HAP-1 (cell line): ENCODE data around the gene SGSH.

Source experiments
- DNase-seq, 2 experiments: peaks; one replicate each; pipeline ENCODE4 v3.0.0-alpha.2; 2016 to 2020; ENCODE audit warnings: low spot score in 2 of 2
- H3K27me3 ChIP-seq: fragments of 250-450 bp; sonication (Bioruptor Pico); 2 replicates; pipeline ENCODE4 v1.5.1; 2020; ENCODE audit warnings: low read depth, mild to moderate bottlenecking, moderate library complexity
- H3K36me3 ChIP-seq: fragments of 250-450 bp; sonication (Bioruptor Pico); replicated peaks from 2 replicates; pipeline ENCODE4 v1.5.1; 2020; ENCODE audit warnings: mild to moderate bottlenecking
- H3K4me1 ChIP-seq: fragments of 250-450 bp; sonication (Bioruptor Pico); 2 replicates; pipeline ENCODE4 v1.5.1; 2020; ENCODE audit warnings: mild to moderate bottlenecking
- H3K4me3 ChIP-seq: fragments of 250-450 bp; sonication (Bioruptor Pico); 2 replicates; pipeline ENCODE4 v1.5.1; 2020; ENCODE audit warnings: mild to moderate bottlenecking, moderate library complexity
- H3K9me3 ChIP-seq: fragments of 250-450 bp; sonication (Bioruptor Pico); 2 replicates; pipeline ENCODE4 v1.5.1; 2020; ENCODE audit warnings: mild to moderate bottlenecking, moderate library complexity
- in situ Hi-C: fragments of 300-500 bp; cut with MboI; formaldehyde crosslinking; loops from 3 replicates; pipeline ENCODE4 v1.14.3; 2020; ENCODE audit warnings: low sequenced_read_pairs, inconsistent platforms, mixed read lengths

SGSH gene

DNA sequence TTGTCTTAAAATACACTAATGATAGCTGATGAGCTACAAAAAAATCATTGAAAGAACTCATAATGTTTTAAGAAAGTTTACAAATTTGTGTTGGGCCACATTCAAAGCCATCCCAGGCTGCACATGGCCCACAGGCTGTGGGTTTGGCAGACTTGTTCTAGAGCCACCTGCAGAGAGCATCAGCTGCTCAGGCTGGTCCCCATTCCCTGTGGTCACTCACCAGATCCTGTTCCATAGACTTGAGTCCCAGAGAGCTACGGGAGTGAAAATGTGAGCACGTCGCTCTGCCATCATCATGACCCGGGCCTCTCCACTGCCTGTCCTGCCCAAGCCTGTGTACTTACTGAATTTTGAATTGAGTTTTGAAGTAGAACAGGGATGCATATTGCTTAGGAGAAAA is 7.0 kb upstream of the SGSH start:
- no peak for DNase-seq
- Histone ChIP-seq H3K4me1 (no peaks in the 10 kb centered on the region), H3K36me3 (no peaks in the 10 kb centered on the region; the same call in none of the 2 replicates), H3K4me3 (no peak overlapping the region), H3K27me3 (no peaks in the 10 kb centered on the region), H3K9me3 (no peaks in the 10 kb centered on the region; the same call in 1 of the 2 replicates)
- in situ Hi-C loops = no loop called here

DNA sequence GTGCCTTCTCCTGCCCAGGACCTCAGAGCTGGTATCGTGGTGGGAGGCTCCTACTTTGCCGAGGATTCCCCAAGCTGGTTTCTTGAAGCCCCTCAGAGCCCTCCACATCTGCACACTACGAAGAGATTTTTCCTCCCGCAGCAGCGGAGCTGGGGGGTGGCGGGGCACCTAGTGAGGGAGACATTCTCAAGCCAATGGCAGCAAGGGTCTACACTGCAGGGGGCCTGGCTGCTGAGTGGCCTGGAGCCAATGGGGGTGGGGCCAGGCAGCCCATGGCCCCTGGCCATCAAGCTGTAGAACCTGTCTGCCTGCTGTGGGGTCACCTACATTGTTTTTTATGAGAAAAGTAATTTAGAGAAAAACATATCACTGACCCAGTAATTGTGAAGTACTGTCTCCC is 5.1 kb upstream of the SGSH start:
- H3K4me1 ChIP-seq = peaks cover 3% of the 10 kb centered on the region
- no peaks in the 10 kb centered on the region; the same call in none of the 2 replicates for H3K36me3 ChIP-seq
- no peaks in the 10 kb centered on the region for H3K27me3 ChIP-seq
- in situ Hi-C loops = no loop called here
- no peak for DNase-seq
- no peaks in the 10 kb centered on the region for H3K9me3 ChIP-seq
- H3K4me3 ChIP-seq = no peak overlapping the region

DNA sequence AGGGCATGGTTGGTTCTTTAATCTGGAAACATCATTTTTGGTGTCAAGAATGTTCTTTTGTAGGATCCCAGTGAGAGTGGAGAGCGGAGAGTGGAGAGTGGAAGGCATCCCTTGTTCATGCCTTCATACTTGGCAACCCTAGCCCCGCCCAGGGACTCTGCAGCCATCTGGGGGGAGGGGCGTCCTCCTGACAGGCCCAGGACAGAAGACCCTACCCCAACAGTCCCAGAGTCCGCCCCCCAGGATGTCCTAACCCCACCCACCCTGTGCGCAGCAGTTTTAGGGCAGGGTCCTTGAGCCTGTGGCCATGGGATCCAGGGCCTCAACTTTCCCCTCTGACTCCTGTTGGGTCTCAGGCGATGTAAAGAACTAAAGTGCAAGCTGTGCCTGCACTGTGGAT is 4.5 kb upstream of the SGSH start:
- in situ Hi-C loops = no loop called here
- Histone ChIP-seq H3K4me1 (peaks cover 3% of the 10 kb centered on the region), H3K4me3 (no peak overlapping the region), H3K27me3 (no peaks in the 10 kb centered on the region), H3K36me3 (no peaks in the 10 kb centered on the region; the same call in none of the 2 replicates), H3K9me3 (no peaks in the 10 kb centered on the region)
- DNase-seq = no peak

DNA sequence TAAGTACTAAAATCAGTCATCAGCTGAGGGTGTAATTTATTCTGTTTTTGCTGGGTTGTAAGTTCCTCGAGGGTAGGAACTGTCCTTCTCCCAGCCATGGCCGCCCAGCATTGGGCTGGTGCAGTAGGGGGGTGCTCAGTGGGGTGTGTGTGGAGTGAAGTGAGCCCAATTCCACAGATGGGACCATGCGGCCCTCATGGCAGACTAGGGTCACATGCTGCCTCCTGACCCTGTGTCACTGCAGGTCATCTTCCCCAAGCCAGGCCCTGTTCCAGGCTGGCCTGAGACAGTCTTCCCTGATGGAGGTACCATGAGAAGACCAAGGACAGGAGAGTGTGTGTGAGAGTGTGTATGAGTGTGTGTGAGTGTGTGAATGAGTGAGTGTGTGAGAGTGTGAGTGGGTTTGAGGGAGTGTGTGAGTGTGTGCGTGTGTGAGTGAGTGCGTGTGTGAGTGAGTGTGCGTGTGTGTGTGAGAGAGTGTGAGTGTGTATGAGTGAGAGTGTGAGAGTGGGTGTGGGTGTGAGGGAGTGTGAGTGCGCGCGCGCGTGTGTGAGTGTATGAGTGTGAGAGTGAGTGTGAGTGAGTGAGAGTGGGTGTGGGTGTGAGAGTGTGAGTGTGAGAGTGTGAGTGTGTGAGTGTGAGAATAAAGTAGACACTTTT is 3.8 kb upstream of the SGSH start:
- no peak overlapping the region for H3K4me3 ChIP-seq
- peaks cover 6% of the 10 kb centered on the region for H3K4me1 ChIP-seq
- in situ Hi-C loops = no loop called here

DNA sequence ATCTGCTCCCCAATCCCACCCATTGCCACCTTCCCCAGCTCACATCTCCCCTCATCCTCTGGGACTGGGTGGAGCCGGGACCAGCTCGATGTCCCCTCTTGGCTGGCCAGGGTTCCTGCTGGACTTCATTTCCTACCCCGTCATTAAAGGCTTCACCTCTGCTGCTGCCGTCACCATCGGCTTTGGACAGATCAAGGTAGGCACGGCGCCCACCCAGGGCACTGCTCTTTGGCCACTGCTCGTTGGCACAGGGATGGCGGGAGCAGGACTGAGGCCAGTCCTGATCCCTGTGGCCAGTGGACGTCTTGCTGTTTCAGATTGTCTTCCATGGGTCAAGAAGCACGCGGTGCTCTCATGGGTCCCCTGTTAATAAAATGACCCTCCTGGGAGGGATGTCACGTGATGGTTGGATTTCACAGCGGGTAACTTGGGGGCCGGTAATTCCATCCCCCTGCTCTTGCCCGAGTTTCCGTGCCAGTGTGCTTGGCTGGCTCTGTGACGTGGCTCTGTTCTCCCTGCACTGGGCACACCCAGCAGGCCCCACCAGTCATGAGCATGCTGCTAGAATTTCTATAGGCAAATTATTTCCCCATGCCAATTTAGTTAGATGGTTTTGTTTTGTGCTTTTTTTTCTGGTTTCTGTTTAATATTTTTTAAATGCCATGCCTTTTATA is 3.1 kb upstream of the SGSH start:
- in situ Hi-C loops = no loop called here
- Histone ChIP-seq H3K27me3 (no peaks in the 10 kb centered on the region), H3K4me1 (peaks cover 6% of the 10 kb centered on the region), H3K4me3 (no peak overlapping the region), H3K36me3 (peaks cover 5% of the 10 kb centered on the region), H3K9me3 (no peaks in the 10 kb centered on the region)
- no peak for DNase-seq

More for the DNA sequence above, 3.8 kb upstream of the SGSH start:
- Histone ChIP-seq H3K27me3 (no peaks in the 10 kb centered on the region), H3K36me3 (no peaks in the 10 kb centered on the region; the same call in none of the 2 replicates), H3K9me3 (no peaks in the 10 kb centered on the region)
- DNase-seq = no peak

DNA sequence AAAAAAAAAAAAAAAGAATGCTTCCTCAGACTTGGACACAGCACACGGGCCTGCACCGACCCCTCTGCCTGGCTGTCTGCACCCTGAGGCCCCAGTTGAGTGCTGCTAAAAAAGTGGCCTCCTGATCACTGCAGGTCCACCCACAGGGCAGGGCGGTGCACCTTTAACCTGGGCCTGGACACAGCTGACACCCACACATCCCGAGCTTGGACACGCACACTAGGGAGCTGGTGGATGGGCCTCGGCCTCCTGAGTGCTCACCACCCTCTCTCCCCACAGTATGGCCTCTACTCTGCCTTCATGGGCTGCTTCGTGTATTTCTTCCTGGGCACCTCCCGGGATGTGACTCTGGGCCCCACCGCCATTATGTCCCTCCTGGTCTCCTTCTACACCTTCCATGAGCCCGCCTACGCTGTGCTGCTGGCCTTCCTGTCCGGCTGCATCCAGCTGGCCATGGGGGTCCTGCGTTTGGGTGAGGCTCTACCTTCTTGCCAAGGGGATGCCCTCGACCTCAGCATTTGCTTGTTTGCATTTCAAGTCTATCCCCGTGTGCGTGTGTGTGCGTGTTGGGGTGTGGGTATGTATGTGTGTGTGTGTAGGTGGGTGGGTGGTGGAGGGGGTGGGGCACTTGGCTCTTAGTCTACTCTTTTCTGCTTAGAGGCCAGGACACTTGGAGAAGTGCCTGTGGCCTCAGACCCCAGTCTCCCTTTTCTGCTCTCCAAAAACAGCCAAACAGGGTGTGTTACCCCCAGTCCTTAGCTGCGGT is 2.4 kb upstream of the SGSH start:
- in situ Hi-C loops = no loop called here
- Histone ChIP-seq H3K36me3 (peaks cover 6% of the 10 kb centered on the region), H3K4me1 (peaks cover 6% of the 10 kb centered on the region)

DNA sequence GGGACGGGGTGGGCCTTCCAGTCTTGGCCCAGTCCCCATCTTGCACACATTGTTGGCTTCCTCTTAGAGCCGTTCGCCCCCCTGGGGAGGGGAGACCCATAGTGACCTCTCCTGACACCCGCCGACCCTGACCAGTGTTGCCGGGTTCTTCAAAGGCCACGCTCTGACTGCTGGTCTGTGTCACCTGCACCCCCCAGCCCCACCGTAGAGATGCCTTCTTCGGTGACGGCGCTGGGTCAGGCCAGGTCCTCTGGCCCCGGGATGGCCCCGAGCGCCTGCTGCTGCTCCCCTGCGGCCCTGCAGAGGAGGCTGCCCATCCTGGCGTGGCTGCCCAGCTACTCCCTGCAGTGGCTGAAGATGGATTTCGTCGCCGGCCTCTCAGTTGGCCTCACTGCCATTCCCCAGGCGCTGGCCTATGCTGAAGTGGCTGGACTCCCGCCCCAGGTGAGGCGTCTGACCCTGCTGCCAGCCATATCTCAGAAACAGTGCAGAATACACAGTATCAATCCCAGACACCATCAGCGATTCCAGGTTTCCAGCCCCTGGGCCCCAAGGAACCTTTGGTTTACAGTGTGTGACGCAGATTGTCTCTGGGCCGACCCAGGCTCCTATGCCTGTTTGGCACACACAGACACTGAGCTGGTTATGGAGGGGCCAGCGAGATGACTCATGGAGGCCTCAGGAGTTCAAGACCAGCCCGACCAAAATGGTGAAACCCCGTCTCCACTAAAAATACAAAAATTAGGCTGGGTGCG is 1.4 kb upstream of the SGSH start:
- H3K9me3 ChIP-seq = no peaks in the 10 kb centered on the region
- no peaks in the 10 kb centered on the region for H3K27me3 ChIP-seq
- no peak for DNase-seq
- in situ Hi-C loops = no loop called here
- H3K4me1 ChIP-seq = peaks cover 6% of the 10 kb centered on the region
- peak overlapping the region; percentile 70 for H3K4me3 ChIP-seq
- H3K36me3 ChIP-seq = peaks cover 14% of the 10 kb centered on the region

More for the DNA sequence above, 2.4 kb upstream of the SGSH start:
- H3K4me3 ChIP-seq = no peak overlapping the region
- no peak for DNase-seq
- no peaks in the 10 kb centered on the region for H3K9me3 ChIP-seq
- H3K27me3 ChIP-seq = no peaks in the 10 kb centered on the region

DNA sequence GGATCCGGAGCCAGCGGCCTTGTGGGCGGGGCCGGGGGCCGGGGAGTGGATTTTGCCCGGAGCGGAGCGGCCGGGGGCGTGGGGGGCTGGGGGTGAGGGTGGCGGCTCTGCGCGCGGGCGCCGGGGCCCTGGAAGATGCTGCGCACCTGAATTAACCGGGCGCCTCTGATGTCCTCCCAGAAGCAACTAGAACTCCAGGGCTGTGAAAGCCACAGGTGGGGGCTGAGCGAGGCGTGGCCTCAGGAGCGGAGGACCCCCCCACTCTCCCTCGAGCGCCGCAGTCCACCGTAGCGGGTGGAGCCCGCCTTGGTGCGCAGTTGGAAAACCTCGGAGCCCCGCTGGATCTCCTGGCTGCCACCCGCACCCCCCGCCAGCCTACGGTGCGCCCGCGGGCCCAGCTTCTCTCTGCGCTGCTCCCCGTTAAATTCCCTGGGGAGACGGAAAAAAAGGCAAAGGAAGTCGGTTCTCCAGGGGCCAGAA is 643 bp upstream of the SGSH start:
- H3K36me3 ChIP-seq = peaks cover 19% of the 10 kb centered on the region
- peak overlapping the region; percentile 70 for H3K4me3 ChIP-seq
- in situ Hi-C loops = no loop called here
- no peaks in the 10 kb centered on the region for H3K27me3 ChIP-seq
- H3K4me1 ChIP-seq = peaks cover 6% of the 10 kb centered on the region
- H3K9me3 ChIP-seq = no peaks in the 10 kb centered on the region
- peak in 1 of 2 experiments; percentile 50 for DNase-seq

DNA sequence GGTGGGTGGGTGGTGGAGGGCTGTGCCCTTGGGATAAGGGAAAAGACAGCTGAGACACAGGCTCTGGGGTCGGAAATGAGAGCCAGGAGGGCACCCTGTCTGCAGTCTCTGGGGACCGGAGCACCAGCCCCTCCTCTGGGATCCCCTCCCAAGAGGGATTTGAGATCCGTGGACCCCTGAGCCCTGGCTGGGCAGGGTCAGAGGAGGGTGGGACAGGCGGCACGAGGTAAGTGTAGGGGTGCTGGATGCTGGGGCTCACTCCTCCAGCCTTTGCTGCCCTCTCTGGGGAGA is 425 bp downstream of the SGSH start:
- Histone ChIP-seq H3K4me1 (peaks cover 6% of the 10 kb centered on the region), H3K9me3 (no peaks in the 10 kb centered on the region), H3K27me3 (no peaks in the 10 kb centered on the region), H3K4me3 (peak overlapping the region; percentile 70), H3K36me3 (peaks cover 19% of the 10 kb centered on the region)
- DNase-seq = no peak
- in situ Hi-C loops = no loop called here

DNA sequence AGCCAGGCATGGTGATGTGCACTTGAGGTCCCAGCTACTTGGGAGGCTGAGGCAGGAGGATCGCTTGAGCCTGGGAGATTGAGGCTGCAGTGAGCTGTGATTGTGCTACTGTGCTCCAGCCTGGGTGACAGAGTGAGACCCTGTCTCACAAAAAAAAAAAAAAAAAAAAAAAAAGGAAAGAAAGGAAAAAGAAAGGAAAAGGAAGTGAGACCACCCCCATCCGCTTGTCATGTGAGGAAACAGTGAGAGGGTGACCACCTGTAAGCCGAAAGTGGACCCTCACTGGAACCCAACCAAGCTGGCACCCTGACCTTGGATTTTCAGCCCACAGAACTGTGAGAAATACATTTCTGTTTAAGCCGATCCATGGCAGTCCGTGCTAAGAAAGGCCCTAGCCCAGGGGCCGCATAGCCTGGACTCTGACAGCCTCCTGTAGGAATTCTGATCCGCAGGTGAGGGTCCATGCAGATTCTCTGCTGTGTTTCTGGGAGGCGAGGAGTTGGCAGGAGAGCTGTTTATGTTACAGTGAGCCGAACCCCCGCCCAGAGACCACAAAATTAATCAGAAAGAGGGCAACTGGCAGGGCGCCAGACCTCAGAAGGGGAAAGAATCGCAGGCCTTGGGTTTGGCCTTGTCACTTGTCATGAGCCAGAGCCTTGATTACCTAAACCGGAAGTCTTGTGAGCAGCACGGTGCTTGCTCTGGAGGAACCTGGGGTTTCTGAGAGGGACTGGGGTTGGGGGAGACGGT is 945 bp downstream of the SGSH start:
- peak; percentile 51 to 78 for DNase-seq
- in situ Hi-C loops = no loop called here
- peak overlapping the region; percentile 70 for H3K4me3 ChIP-seq

DNA sequence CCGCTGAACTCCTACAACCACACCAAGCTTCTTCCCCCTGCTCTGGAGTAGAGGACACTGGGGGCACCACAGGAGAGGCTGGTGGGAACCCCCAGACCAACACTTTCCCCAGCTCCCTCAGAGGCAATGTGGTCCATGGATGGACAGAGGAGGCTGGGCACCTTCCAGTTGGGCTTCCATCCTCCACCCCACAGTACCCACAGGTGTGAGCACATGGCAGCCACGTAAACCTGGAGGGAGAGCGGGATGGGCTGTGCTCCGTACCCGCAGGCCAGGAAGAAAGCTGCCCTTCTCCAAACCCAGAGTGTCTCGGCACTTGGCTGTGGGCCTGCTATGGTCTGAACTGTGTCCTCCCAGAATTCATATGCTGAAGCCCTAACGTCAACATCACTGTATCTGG is 1.7 kb downstream of the SGSH start:
- peaks cover 6% of the 10 kb centered on the region for H3K4me1 ChIP-seq
- H3K4me3 ChIP-seq = no peak overlapping the region
- in situ Hi-C loops = no loop called here
- no peak for DNase-seq
- no peaks in the 10 kb centered on the region for H3K27me3 ChIP-seq
- H3K36me3 ChIP-seq = peaks cover 24% of the 10 kb centered on the region
- no peaks in the 10 kb centered on the region for H3K9me3 ChIP-seq

More for the DNA sequence above, 945 bp downstream of the SGSH start:
- Histone ChIP-seq H3K27me3 (no peaks in the 10 kb centered on the region), H3K36me3 (peaks cover 19% of the 10 kb centered on the region), H3K9me3 (no peaks in the 10 kb centered on the region), H3K4me1 (peaks cover 6% of the 10 kb centered on the region)

DNA sequence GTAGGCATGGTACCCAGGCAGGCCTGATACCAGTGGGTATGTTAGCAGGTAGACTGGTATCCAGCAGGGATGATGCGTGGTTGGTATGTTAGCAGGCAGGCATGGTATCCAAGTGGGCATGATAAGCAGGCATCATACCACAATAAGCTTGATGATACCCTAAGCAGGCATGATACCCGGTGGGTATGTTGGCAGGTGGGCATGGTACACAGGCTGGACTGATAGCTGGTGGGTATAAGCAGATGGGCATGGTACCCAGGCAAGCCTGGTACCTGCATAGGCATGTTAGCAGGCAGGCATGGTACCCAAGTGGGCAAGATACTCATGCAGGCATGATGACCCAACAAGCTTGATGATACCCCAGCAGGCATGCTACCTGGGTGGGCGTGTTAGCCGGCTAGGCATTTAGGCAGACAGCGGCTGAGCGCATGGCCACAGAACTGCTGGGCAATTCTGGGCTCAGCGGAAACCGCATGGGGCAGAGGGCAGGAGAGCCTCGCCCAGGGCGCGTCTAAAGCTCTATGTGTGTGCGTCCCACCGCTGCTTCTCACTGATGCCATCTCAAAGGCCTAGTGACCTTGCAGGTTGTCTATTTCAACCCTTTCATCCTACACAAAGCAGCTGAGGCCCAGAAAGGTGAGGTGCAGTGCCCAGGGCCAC is 2.3 kb downstream of the SGSH start:
- no peak for DNase-seq
- Histone ChIP-seq H3K4me3 (no peak overlapping the region), H3K36me3 (peaks cover 26% of the 10 kb centered on the region), H3K9me3 (no peaks in the 10 kb centered on the region), H3K4me1 (peaks cover 6% of the 10 kb centered on the region), H3K27me3 (no peaks in the 10 kb centered on the region)
- in situ Hi-C loops = no loop called here
